GM19193 (cell line): Measurements from ENCODE around the gene MDFI.
A peak's percentile ranks its signal among the peaks of the same experiment; 100 is the strongest.

ENCODE experiments used
- POLR2A ChIP-seq: IDR thresholded peaks from 4 replicates; pipeline ENCODE4 v1.6.1; 2011; ENCODE audit not compliant: insufficient read depth, insufficient read length; ENCODE audit errors: extremely low read depth

Gene MDFI

DNA sequence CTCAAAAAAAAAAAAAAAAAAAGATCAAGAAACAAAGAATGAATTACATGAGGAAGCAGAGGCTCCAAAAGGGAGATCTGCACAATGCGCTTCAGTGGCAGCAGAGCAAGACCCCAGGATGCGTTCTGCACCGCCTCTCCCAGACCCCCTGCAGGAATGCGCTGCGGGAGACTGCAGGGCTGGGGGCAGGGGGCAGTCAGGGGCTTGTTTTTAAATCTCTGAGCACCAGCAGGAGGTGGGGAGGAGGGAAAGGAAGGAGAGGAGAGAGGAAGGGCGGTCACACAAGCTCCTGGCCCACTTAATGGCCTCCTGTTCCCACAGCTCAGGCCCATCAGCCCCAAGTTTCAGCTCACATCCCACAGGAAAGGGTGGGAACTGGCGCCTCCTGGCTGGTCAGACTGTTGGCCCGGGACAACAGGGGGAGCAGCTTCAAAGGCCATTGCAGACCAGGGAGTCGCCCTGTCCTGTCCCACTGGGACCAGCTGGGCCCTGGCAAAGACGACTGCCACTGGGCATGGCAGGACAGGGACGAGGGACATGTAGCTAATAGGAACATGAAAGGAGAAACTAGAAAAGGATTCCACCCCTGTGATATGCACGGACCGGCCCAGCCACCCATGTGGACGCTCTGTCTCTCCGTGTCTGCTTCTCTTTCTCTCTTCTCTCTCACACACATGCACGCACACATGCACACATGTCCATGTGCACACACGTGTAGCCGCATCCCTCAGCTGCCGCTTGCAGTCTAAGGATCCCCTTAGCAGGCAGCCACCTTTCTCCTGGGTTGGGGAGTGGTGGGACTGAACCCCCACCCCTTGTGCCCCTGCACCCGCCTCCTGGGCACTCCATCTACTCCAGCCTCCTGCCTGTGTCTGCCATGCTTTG lies 62.4 kb downstream of the MDFI start:
- no peak for TF ChIP-seq POLR2A

DNA sequence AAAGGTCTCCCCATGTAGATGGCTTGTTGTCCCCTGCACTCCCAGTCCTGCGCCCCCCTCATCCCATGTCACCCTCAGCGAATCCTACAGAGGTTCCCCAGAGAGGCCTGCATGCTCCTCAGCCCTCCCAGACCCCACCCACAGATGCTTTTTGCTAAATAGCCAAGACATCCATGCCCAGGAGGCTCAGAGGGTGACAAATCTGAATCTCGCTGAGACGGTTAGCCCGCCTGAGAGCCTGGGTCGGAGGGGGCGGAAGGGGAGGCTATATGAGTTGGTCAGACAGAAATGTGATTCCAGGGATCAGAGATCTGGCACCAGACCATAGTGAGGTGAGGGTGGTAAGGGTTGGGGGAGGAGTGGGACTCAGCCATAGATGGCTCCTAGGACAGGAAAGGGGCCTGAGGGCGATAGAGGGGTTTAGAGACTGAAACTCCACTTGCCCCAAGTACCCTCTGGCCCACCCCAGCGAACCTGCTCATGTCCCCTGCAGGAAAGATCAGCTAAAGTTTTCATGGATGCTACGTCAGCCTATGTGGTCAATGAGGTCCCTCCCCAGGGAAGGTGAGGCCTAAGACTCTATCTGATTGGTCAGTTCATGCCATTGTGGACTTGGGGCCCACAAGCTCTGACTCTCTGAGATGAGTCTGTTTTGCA lies 63.9 kb downstream of the MDFI start:
- TF ChIP-seq POLR2A = peak; percentile 10

DNA sequence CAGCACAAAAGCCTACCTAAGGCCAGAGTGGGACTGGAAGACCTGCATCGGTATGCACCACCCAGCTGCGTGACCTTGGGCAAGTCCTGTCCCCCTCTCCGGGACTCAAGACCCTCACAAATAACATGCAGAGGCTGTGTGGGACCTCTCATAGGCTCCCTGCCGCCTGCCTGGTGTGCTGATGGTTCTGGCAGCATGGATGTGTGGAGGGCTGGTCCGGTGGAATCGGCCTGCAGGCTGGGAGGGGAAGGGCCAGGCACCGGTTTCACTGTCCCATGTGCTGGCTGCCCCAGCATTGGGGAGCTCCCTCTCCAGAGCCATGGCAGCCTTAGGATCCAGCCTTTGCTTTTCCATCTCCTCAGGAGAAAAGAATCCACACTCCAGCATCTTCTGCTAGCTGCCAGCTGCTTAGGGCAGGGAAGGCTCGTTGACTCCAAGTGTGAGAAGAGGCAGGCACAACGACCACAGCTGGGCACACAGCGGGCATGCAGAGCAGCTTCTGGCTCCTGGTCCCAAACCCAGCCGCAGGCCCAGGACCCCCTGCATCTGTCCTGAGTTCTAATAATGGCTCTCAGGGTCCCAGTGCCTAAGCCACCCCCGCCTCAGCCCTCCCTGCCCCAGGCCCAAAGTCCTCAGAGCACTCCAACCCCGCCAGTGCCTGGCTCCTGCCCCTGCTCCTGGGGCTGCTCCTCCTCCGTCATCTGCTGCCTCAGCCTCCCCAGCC lies 64.7 kb downstream of the MDFI start:
- no peak for TF ChIP-seq POLR2A
